Stomach (tissue), 9 donors: Measurements from ENCODE around the gene POU2AF1. TPM values are rescaled to one million over a fixed set of nuclear protein-coding genes. Genes with fewer than 3 reads are reported as not detected.

Experiments used
- DNase-seq, 2 donors: peaks; one replicate each; pipeline versions ENCODE4 v3.0.0 to v3.0.0-alpha.2; 2013 to 2019
- H3K27ac ChIP-seq, 5 donors: fragments of 200-600 bp in 4 of 5; sonication (generic) in 4 of 5; one replicate each; pipeline ENCODE4 v1.5.1; 2013 to 2019; ENCODE audit warnings: mild to moderate bottlenecking in 1 of 5, moderate library complexity in 1 of 5
- H3K27me3 ChIP-seq, 3 donors: fragments of 200-600 bp; sonication (generic); one replicate each; pipeline ENCODE4 v1.5.1; 2017 to 2019; ENCODE audit warnings: mixed run types in 1 of 3
- H3K36me3 ChIP-seq, 4 donors: fragments of 200-600 bp; sonication (generic); 1 replicate in 3 of 4; 2 replicates in 1 of 4; pipeline ENCODE4 v1.5.1; 2016 to 2019
- H3K4me1 ChIP-seq, 4 donors: fragments of 200-600 bp; sonication (generic); one replicate each; pipeline ENCODE4 v1.5.1; 2016 to 2019
- H3K4me3 ChIP-seq, 4 donors: fragments of 200-600 bp; sonication (generic) in 3 of 4; one replicate each; pipeline ENCODE4 v1.5.1; 2016 to 2019; ENCODE audit warnings: mild to moderate bottlenecking in 1 of 4
- H3K9me3 ChIP-seq, 4 donors: fragments of 200-600 bp; sonication (generic); one replicate each; pipeline ENCODE4 v1.5.1; 2016 to 2019
- CTCF ChIP-seq, 7 experiments: fragments of 450-650 bp in 4 of 7; fragments of 200-600 bp in 3 of 7; sonication (generic) in 3 of 7; IDR thresholded peaks; one replicate each; pipeline ENCODE4 v1.5.1; 2016 to 2019; ENCODE audit warnings: antibody characterized with exemption in 7 of 7, control low read depth in 2 of 7, mild to moderate bottlenecking in 1 of 7
- EP300 ChIP-seq: sonication (generic); formaldehyde crosslinking; IDR thresholded peaks from one replicate; pipeline ENCODE4 v1.6.1; 2017; ENCODE audit warnings: antibody characterized with exemption
- POLR2A ChIP-seq, 4 donors: fragments of 450-650 bp; IDR thresholded peaks; one replicate each; pipeline ENCODE4 v1.6.1; 2016; ENCODE audit warnings: antibody characterized with exemption in 4 of 4, control low read depth in 2 of 4, mild to moderate bottlenecking in 1 of 4, moderate library complexity in 1 of 4
- POLR2AphosphoS5 ChIP-seq, 3 donors: sonication (generic); formaldehyde crosslinking; IDR thresholded peaks; one replicate each; pipeline ENCODE4 v1.6.1; 2016; ENCODE audit warnings: antibody characterized with exemption in 3 of 3
- WGBS, 5 donors: extraction: QIAGEN DNeasy Blood & Tissue Kit in 3 of 5; methylation state at CpG; one replicate each; pipeline versions ENCODE4 v1.1.5 to v1.1.7; 2013 to 2018; 5-methylcytosine and 5-hydroxymethylcytosine counted together
- intact Hi-C: fragments of 100-400 bp; cut with DNase I; formaldehyde crosslinking; loops from one replicate; pipeline ENCODE4 v1.15.1; 2023; ENCODE audit warnings: low total_unique reads
- polyA plus RNA-seq, 3 donors: library from polyadenylated mRNA; stranded (reverse); fragments of 200-250 nt; gene quantifications; one replicate each; pipeline ENCODE4 v1.2.3, GENCODE V29; 2013
- total RNA-seq, 5 donors: library from RNA; depleted of rRNA; stranded (reverse); fragments of >200 nt; gene quantifications; one replicate each; pipeline versions ENCODE4 v1.1.0 to v1.2.3, GENCODE V29; 2014 to 2016
- donor health status: healthy with polysubstance abuse.
- donor health status: Bipolar disorder and iron deficiency.
- donor health status: healthy.

The POU2AF1 gene
- total and polyA plus RNA-seq, 8 donors, result 2.8 to 43.2 (median 8.8) TPM; not detected in 1

- no peaks in the 10 kb centered on the region for H3K27me3 ChIP-seq
- intact Hi-C loops, result no loop called here
- H3K36me3 ChIP-seq, result no peaks in the 10 kb centered on the region
- H3K4me1 ChIP-seq, result no peaks in the 10 kb centered on the region
- no peak for DNase-seq
- H3K4me3 ChIP-seq, result no peak overlapping the region
- WGBS, 5 donors, result 56 to 84% (median 68%) methylated on average over 1 of the region's 1 CpG
- H3K27ac ChIP-seq, result no peak overlapping the region
- H3K9me3 ChIP-seq, result no peaks in the 10 kb centered on the region
- TF ChIP-seq POLR2A (IDR thresholded peaks at IDR 0.05), result no peak
- no peak for TF ChIP-seq POLR2AphosphoS5 (IDR thresholded peaks at IDR 0.05)
- no peak for TF ChIP-seq CTCF (IDR thresholded peaks at IDR 0.05)
- no peak for TF ChIP-seq EP300
These were observed 30.8 kb upstream of the POU2AF1 start for GRCh38 chr11:111409915-111410314.

- Histone ChIP-seq H3K36me3 (no peaks in the 10 kb centered on the region), H3K27me3 (no peaks in the 10 kb centered on the region), H3K27ac (no peak overlapping the region), H3K4me1 (no peaks in the 10 kb centered on the region), H3K9me3 (no peaks in the 10 kb centered on the region), H3K4me3 (no peak overlapping the region)
- no peak for TF ChIP-seq POLR2A (IDR thresholded peaks at IDR 0.05)
- no peak for TF ChIP-seq POLR2AphosphoS5 (IDR thresholded peaks at IDR 0.05)
- no peak for TF ChIP-seq EP300
- no peak for TF ChIP-seq CTCF (IDR thresholded peaks at IDR 0.05)
- WGBS, 5 donors, result 72 to 87% (median 81%) methylated on average over 6 of the region's 6 CpGs
- DNase-seq, result no peak
- intact Hi-C loops, result no loop called here
These were observed 30.0 kb upstream of the POU2AF1 start for GRCh38 chr11:111408789-111409727.

- Histone ChIP-seq H3K9me3 (no peaks in the 10 kb centered on the region), H3K4me1 (peaks cover 0 to 3% (median under 1%) of the 10 kb centered on the region in 4 donors), H3K36me3 (no peaks in the 10 kb centered on the region), H3K27ac (no peak overlapping the region), H3K4me3 (no peak overlapping the region), H3K27me3 (no peaks in the 10 kb centered on the region)
- DNase-seq, result no peak
- 88 to 97% (median 93%) methylated on average over 2 of the region's 2 CpGs for WGBS, 5 donors
- TF ChIP-seq POLR2AphosphoS5 (IDR thresholded peaks at IDR 0.05) (no peak), CTCF (IDR thresholded peaks at IDR 0.05) (no peak)
- intact Hi-C loops, result no loop called here
These were observed 28.6 kb upstream of the POU2AF1 start for GRCh38 chr11:111407652-111408051.

DNA sequence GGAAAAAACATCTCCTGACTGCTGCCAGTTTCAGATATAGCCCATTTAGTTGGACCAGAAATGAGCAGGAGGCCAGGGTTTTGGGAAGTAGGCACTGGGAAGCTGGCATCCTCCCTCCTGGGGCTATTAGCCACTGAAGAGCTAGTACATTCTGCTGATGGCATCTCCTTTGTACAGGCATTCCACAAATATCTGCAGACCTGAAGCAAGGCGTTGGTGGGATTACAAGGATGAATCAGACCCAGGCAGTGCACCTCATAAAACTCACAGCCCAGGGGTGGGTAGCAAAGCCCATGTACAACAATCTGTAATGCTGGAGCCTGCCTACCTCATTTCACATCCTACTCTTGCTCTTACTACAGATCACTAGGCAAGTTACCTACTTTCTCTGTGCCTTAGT lies 27.5 kb upstream of the POU2AF1 start:
- no peak overlapping the region for H3K27ac ChIP-seq
- no peaks in the 10 kb centered on the region for H3K36me3 ChIP-seq
- H3K4me3 ChIP-seq, result no peak overlapping the region
- intact Hi-C loops, result no loop called here
- no peaks in the 10 kb centered on the region for H3K27me3 ChIP-seq
- no peak for DNase-seq
- 79 to 93% (median 88%) methylated on average over 1 of the region's 1 CpG for WGBS, 5 donors
- H3K9me3 ChIP-seq, result no peaks in the 10 kb centered on the region
- peaks cover 0 to 10% (median 2%) of the 10 kb centered on the region in 4 donors for H3K4me1 ChIP-seq
- no peak for TF ChIP-seq CTCF (IDR thresholded peaks at IDR 0.05)
- TF ChIP-seq POLR2A (IDR thresholded peaks at IDR 0.05), result no peak
- TF ChIP-seq EP300, result no peak
- TF ChIP-seq POLR2AphosphoS5 (IDR thresholded peaks at IDR 0.05), result no peak
